Gastroesophageal sphincter (tissue), 4 donors: Measurements from ENCODE around the gene MAN2B2. TPM values are rescaled to one million over a fixed set of nuclear protein-coding genes. Genes with fewer than 3 reads are reported as not detected.

ENCODE experiments used
- ATAC-seq: fragments of 150-250 bp; one replicate; pipeline ENCODE4 v1.9.1; 2016; ENCODE audit warnings: mild to moderate bottlenecking, moderate library complexity
- H3K27ac ChIP-seq, 4 donors: fragments of 200-600 bp; sonication (generic) in 3 of 4; 1 replicate in 3 of 4; 2 replicates in 1 of 4; pipeline ENCODE4 v1.5.1; 2016 to 2019
- H3K27me3 ChIP-seq: fragments of 200-600 bp; sonication (generic); one replicate; pipeline ENCODE4 v1.5.1; 2019
- H3K36me3 ChIP-seq, 2 donors: fragments of 200-600 bp; sonication (generic); one replicate each; pipeline ENCODE4 v1.5.1; 2019; ENCODE audit warnings: control low read depth in 1 of 2
- H3K4me1 ChIP-seq, 3 donors: fragments of 200-600 bp; sonication (generic); 1 replicate in 2 of 3; 2 replicates in 1 of 3; pipeline ENCODE4 v1.5.1; 2016 to 2019; ENCODE audit warnings: control low read depth in 2 of 3
- H3K4me3 ChIP-seq, 2 donors: fragments of 200-600 bp; sonication (generic); one replicate each; pipeline ENCODE4 v1.5.1; 2019; ENCODE audit warnings: mild to moderate bottlenecking in 1 of 2, moderate library complexity in 1 of 2
- H3K9me3 ChIP-seq, 3 donors: fragments of 200-600 bp; sonication (generic); one replicate each; pipeline ENCODE4 v1.5.1; 2017 to 2019; ENCODE audit warnings: control low read depth in 2 of 3
- CTCF ChIP-seq, 4 experiments: fragments of 200-600 bp in 2 of 4; fragments of 450-650 bp in 2 of 4; sonication (generic) in 1 of 4; IDR thresholded peaks; one replicate each; pipeline ENCODE4 v1.5.1; 2017 to 2019; ENCODE audit warnings: antibody characterized with exemption in 4 of 4, mild to moderate bottlenecking in 2 of 4, moderate library complexity in 2 of 4
- EP300 ChIP-seq: sonication (generic); formaldehyde crosslinking; IDR thresholded peaks from one replicate; pipeline ENCODE4 v1.6.1; 2017; ENCODE audit warnings: antibody characterized with exemption, mild to moderate bottlenecking
- POLR2A ChIP-seq, 2 donors: fragments of 450-650 bp; IDR thresholded peaks; one replicate each; pipeline ENCODE4 v1.6.1; 2017; ENCODE audit warnings: antibody characterized with exemption in 2 of 2, mild to moderate bottlenecking in 2 of 2, moderate library complexity in 1 of 2
- POLR2AphosphoS5 ChIP-seq: sonication (generic); formaldehyde crosslinking; IDR thresholded peaks from one replicate; pipeline ENCODE4 v1.6.1; 2017; ENCODE audit warnings: antibody characterized with exemption
- WGBS, 2 donors: methylation state at CpG; one replicate each; pipeline ENCODE4 v1.1.5; 2018; ENCODE audit warnings: low coverage in 1 of 2; 5-methylcytosine and 5-hydroxymethylcytosine counted together
- total RNA-seq, 4 donors: library from RNA; depleted of rRNA; stranded (reverse); fragments of >200 nt; gene quantifications; one replicate each; pipeline ENCODE4 v1.1.0, GENCODE V29; 2016

The MAN2B2 gene
- total RNA-seq, 4 donors from 2014 or later = 20.3 to 39.3 (median 34.3) TPM

GRCh38 chr4:6582889-6583490, 8.0 kb downstream of the MAN2B2 start:
- WGBS, 2 donors = 100% methylated on average over 1 of the region's 4 CpGs; no CpG with 5 or more reads in 1 of the 2 donors

GRCh38 chr4:6584865-6585264, 9.9 kb downstream of the MAN2B2 start:
- 88 to 96% methylated on average over 3 to 4 of the region's 7 CpGs for WGBS, 2 donors
- Histone ChIP-seq H3K27ac (no peak overlapping the region), H3K4me3 (no peak overlapping the region), H3K9me3 (peaks cover 0 to 19% (median 0%) of the 10 kb centered on the region in 3 donors), H3K4me1 (no peaks in the 10 kb centered on the region), H3K36me3 (peaks cover 0 to 92% of the 10 kb centered on the region in 2 donors), H3K27me3 (no peaks in the 10 kb centered on the region)
- no peak for ATAC-seq
- TF ChIP-seq EP300 (no peak), POLR2AphosphoS5 (no peak), POLR2A (IDR thresholded peaks at IDR 0.05) (no peak), CTCF (IDR thresholded peaks at IDR 0.05) (no peak)

More at GRCh38 chr4:6582889-6583490, 8.0 kb downstream of the MAN2B2 start:
- Histone ChIP-seq H3K4me3 (no peak overlapping the region), H3K36me3 (peaks cover 0 to 91% of the 10 kb centered on the region in 2 donors), H3K27me3 (no peaks in the 10 kb centered on the region), H3K4me1 (no peaks in the 10 kb centered on the region), H3K9me3 (peaks cover 0 to 19% (median 0%) of the 10 kb centered on the region in 3 donors), H3K27ac (no peak overlapping the region)
- TF ChIP-seq POLR2AphosphoS5 = no peak
- TF ChIP-seq EP300 = no peak
- TF ChIP-seq POLR2A (IDR thresholded peaks at IDR 0.05) = no peak
- TF ChIP-seq CTCF (IDR thresholded peaks at IDR 0.05) = no peak
- ATAC-seq = no peak

GRCh38 chr4:6586715-6587325, 11.8 kb downstream of the MAN2B2 start:
- peaks cover 0 to 91% of the 10 kb centered on the region in 2 donors for H3K36me3 ChIP-seq
- no peak overlapping the region for H3K4me3 ChIP-seq
- no peaks in the 10 kb centered on the region for H3K4me1 ChIP-seq
- H3K9me3 ChIP-seq = peaks cover 0 to 19% (median 0%) of the 10 kb centered on the region in 3 donors
- no peak overlapping the region for H3K27ac ChIP-seq
- TF ChIP-seq EP300 = no peak
- TF ChIP-seq CTCF (IDR thresholded peaks at IDR 0.05) = no peak
- TF ChIP-seq POLR2AphosphoS5 = no peak
- no peak for TF ChIP-seq POLR2A (IDR thresholded peaks at IDR 0.05)
- no peak for ATAC-seq
- H3K27me3 ChIP-seq = no peaks in the 10 kb centered on the region
- 80 to 86% methylated on average over 1 to 8 of the region's 26 CpGs for WGBS, 2 donors

- Histone ChIP-seq H3K36me3 (peaks cover 0 to 90% of the 10 kb centered on the region in 2 donors), H3K27ac (no peak overlapping the region), H3K9me3 (no peaks in the 10 kb centered on the region), H3K4me3 (no peak overlapping the region), H3K27me3 (no peaks in the 10 kb centered on the region), H3K4me1 (no peaks in the 10 kb centered on the region)
- whole genome bisulfite sequencing, 2 donors = 89% methylated on average over 3 of the region's 4 CpGs; no CpG with 5 or more reads in 1 of the 2 donors
- TF ChIP-seq CTCF (IDR thresholded peaks at IDR 0.05) (no peak), EP300 (no peak), POLR2A (IDR thresholded peaks at IDR 0.05) (no peak), POLR2AphosphoS5 (no peak)
- ATAC-seq = no peak
Observed at GRCh38 chr4:6589444-6589843, 14.5 kb downstream of the MAN2B2 start.

GRCh38 chr4:6591313-6591712, 16.3 kb downstream of the MAN2B2 start:
- TF ChIP-seq EP300 = no peak
- no peak for TF ChIP-seq CTCF (IDR thresholded peaks at IDR 0.05)
- no peak for TF ChIP-seq POLR2AphosphoS5
- no peak for TF ChIP-seq POLR2A (IDR thresholded peaks at IDR 0.05)
- no peaks in the 10 kb centered on the region for H3K4me1 ChIP-seq
- no peaks in the 10 kb centered on the region for H3K9me3 ChIP-seq
- 100% methylated on average over 6 of the region's 9 CpGs; no CpG with 5 or more reads in 1 of the 2 donors for WGBS, 2 donors
- peaks cover 0 to 96% of the 10 kb centered on the region in 2 donors for H3K36me3 ChIP-seq
- H3K27me3 ChIP-seq = no peaks in the 10 kb centered on the region
- no peak overlapping the region for H3K27ac ChIP-seq
- ATAC-seq = no peak
- H3K4me3 ChIP-seq = no peak overlapping the region
